ENCODE measurements around the gene PTGR2.
"Not testable (repeated sequence)": the region's sequence is repeated elsewhere in the genome, so short reads cannot be mapped to it uniquely, and the experiment has no call there.

The PTGR2 gene

GRCh38 chr14:73833530-73834260, 17.9 kb upstream of the PTGR2 start:
- no peak for DNase-seq

- DNase-seq: no peak
Measured at GRCh38 chr14:73834261-73834625, 17.4 kb upstream of the PTGR2 start.

- DNase-seq: not testable (repeated sequence)
Measured at GRCh38 chr14:73838293-73839034, 13.2 kb upstream of the PTGR2 start.

- DNase-seq: no peak
Measured at GRCh38 chr14:73842201-73842600, 9.4 kb upstream of the PTGR2 start.

- no peak for DNase-seq
Measured at GRCh38 chr14:73842851-73843250, 8.8 kb upstream of the PTGR2 start.

GRCh38 chr14:73843296-73843695, 8.3 kb upstream of the PTGR2 start:
- DNase-seq: no peak

- no peak for DNase-seq
Measured at GRCh38 chr14:73846947-73847346, 4.7 kb upstream of the PTGR2 start.

GRCh38 chr14:73851000-73851399, 631 bp upstream of the PTGR2 start:
- DNase-seq: no peak

- no peak for DNase-seq
Measured at GRCh38 chr14:73859145-73859544, 7.5 kb downstream of the PTGR2 start.

- DNase-seq: no peak
Measured at GRCh38 chr14:73861073-73861472, 9.4 kb downstream of the PTGR2 start.

GRCh38 chr14:73862480-73862879, 10.8 kb downstream of the PTGR2 start:
- no peak for DNase-seq

- DNase-seq: no peak
Measured at GRCh38 chr14:73863209-73863608, 11.6 kb downstream of the PTGR2 start.

GRCh38 chr14:73865534-73866113, 14.0 kb downstream of the PTGR2 start:
- DNase-seq: no peak

- not testable (repeated sequence) for DNase-seq
Measured at GRCh38 chr14:73869754-73870153, 18.1 kb downstream of the PTGR2 start.

- DNase-seq: no peak
Measured at GRCh38 chr14:73870525-73871235, 19.0 kb downstream of the PTGR2 start.

- no peak for DNase-seq
Measured at GRCh38 chr14:73873660-73874059, 22.0 kb downstream of the PTGR2 start.

GRCh38 chr14:73877790-73878189, 26.2 kb downstream of the PTGR2 start:
- no peak for DNase-seq

- DNase-seq: no peak
Measured at GRCh38 chr14:73878436-73878835, 26.8 kb downstream of the PTGR2 start.

- DNase-seq: no peak
Measured at GRCh38 chr14:73879027-73879426, 27.4 kb downstream of the PTGR2 start.

- DNase-seq: no peak
Measured at GRCh38 chr14:73884438-73885190, 33.0 kb downstream of the PTGR2 start.

GRCh38 chr14:73886449-73887317, 35.1 kb downstream of the PTGR2 start, which contains the start of gene ZNF410:
ZNF410 (plus strand) TSS chr14:73886859; CDS start chr14:73892176, 5,317 bp downstream.
- peak; percentile 94 for DNase-seq

- DNase-seq: no peak
Measured at GRCh38 chr14:73887318-73887616, 35.6 kb downstream of the PTGR2 start.
